WERI-Rb-1 (cell line): Measurements from ENCODE around the gene MKX.

Experiments
- DNase-seq: peaks from one replicate; pipeline ENCODE4 v3.0.0-alpha.2; 2020
- H3K27ac ChIP-seq: fragments of 250-450 bp; sonication (Bioruptor Pico); 2 replicates; pipeline ENCODE4 v1.5.1; 2020; ENCODE audit warnings: mild to moderate bottlenecking, moderate library complexity
- H3K27me3 ChIP-seq: fragments of 250-450 bp; sonication (Bioruptor Pico); 2 replicates; pipeline ENCODE4 v1.5.1; 2021; ENCODE audit warnings: mild to moderate bottlenecking, low read depth, moderate library complexity; ENCODE audit not compliant: insufficient read depth, severe bottlenecking
- H3K36me3 ChIP-seq: fragments of 250-450 bp; sonication (Bioruptor Pico); 2 replicates; pipeline ENCODE4 v1.5.1; 2020; ENCODE audit warnings: mild to moderate bottlenecking, moderate library complexity
- H3K4me3 ChIP-seq: 2 replicates; pipeline ENCODE4 v1.5.1; 2011; ENCODE audit warnings: low read depth, mild to moderate bottlenecking, control low read depth, low read length
- H3K9me3 ChIP-seq: fragments of 250-450 bp; sonication (Bioruptor Pico); 2 replicates; pipeline ENCODE4 v1.5.1; 2021; ENCODE audit warnings: mild to moderate bottlenecking, moderate library complexity; ENCODE audit not compliant: severe bottlenecking
- TF ChIP-seq, protein P1 (sequence below): IDR thresholded peaks from 2 replicates; pipeline ENCODE4 v1.5.1; 2011; ENCODE audit warnings: low read depth, mild to moderate bottlenecking, control low read depth, inconsistent platforms, low read length

Gene MKX

GRCh38 chr10:27717861-27718260, 27.8 kb downstream of the MKX start:
- no peaks in the 10 kb centered on the region for H3K9me3 ChIP-seq
- no peak overlapping the region for H3K4me3 ChIP-seq
- H3K27ac ChIP-seq, result no peak overlapping the region

DNA sequence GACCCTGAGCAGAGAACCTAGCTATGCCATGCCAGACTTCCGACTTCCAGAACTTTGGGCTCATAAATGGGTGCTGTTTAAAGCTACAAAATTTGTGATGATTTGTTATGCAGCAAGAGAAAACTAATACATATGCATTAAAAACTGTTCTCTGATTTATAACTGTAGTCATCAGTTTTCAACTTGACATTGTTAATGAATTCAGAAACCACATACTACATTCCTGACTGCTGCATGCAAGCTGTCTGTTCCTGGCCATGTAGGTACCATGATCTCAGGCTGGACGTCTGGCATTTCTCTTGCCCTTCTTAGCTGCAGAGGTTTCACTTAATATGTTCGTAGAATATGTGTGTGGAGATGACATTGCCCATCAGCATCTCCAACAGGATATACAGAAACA, 28.4 kb downstream of the MKX start:
- no peaks in the 10 kb centered on the region for H3K36me3 ChIP-seq
- H3K27ac ChIP-seq, result no peak overlapping the region
- H3K4me3 ChIP-seq, result no peak overlapping the region
- no peaks in the 10 kb centered on the region for H3K9me3 ChIP-seq
- TF ChIP-seq, protein P1, sequence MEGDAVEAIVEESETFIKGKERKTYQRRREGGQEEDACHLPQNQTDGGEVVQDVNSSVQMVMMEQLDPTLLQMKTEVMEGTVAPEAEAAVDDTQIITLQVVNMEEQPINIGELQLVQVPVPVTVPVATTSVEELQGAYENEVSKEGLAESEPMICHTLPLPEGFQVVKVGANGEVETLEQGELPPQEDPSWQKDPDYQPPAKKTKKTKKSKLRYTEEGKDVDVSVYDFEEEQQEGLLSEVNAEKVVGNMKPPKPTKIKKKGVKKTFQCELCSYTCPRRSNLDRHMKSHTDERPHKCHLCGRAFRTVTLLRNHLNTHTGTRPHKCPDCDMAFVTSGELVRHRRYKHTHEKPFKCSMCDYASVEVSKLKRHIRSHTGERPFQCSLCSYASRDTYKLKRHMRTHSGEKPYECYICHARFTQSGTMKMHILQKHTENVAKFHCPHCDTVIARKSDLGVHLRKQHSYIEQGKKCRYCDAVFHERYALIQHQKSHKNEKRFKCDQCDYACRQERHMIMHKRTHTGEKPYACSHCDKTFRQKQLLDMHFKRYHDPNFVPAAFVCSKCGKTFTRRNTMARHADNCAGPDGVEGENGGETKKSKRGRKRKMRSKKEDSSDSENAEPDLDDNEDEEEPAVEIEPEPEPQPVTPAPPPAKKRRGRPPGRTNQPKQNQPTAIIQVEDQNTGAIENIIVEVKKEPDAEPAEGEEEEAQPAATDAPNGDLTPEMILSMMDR, result no peak
- no peaks in the 10 kb centered on the region for H3K27me3 ChIP-seq
- DNase-seq, result no peak

More at GRCh38 chr10:27717861-27718260, 27.8 kb downstream of the MKX start:
- Histone ChIP-seq H3K27me3 (no peaks in the 10 kb centered on the region), H3K36me3 (no peaks in the 10 kb centered on the region)
- DNase-seq, result no peak
- TF ChIP-seq, protein P1, result no peak

DNA sequence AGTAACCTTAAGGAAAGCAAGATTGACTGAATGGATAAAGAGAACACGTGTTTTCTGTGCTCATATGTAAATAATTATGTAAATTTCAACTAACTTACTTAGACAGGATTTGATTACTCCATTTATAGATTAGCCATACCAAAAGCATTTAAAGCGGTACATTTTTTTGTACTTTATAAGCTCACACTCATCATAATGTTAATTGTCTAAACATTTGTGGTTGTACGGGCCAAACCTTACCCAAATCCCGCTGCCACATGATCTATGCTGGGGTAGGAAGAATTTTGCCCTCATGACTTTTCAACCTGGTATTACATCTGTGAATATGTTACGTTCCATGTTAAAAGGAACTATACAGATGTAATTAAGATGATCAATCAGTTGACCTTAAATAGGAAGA, 29.1 kb downstream of the MKX start:
- no peak overlapping the region for H3K4me3 ChIP-seq
- no peak overlapping the region for H3K27ac ChIP-seq
- H3K36me3 ChIP-seq, result no peaks in the 10 kb centered on the region
- TF ChIP-seq, protein P1, result no peak
- no peak for DNase-seq
- no peaks in the 10 kb centered on the region for H3K27me3 ChIP-seq
- H3K9me3 ChIP-seq, result no peaks in the 10 kb centered on the region

- no peaks in the 10 kb centered on the region for H3K36me3 ChIP-seq
- H3K27ac ChIP-seq, result no peak overlapping the region
- no peaks in the 10 kb centered on the region for H3K9me3 ChIP-seq
- DNase-seq, result peak; percentile 6
- TF ChIP-seq, protein P1, result no peak
- H3K4me3 ChIP-seq, result no peak overlapping the region
- no peaks in the 10 kb centered on the region for H3K27me3 ChIP-seq
These were observed 30.1 kb downstream of the MKX start for GRCh38 chr10:27715505-27715904.

DNA sequence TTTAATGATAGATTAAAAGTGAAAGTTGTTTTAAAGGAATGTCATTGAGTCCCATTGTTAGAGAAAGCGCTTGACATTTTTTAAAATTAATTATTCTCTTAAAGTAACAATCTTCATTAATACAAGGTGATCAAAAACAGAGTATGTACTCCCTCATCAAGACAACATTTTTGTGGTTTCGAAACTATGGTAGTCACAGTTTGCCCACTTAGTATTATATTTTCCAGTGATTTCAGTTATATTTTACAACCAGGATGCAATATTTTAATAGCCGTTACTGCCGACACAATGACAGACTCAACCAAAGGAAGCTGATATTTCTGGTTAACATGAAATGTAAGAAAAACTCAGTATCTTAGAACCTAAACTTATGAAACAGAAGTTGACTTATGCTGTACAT, 31.3 kb downstream of the MKX start:
- TF ChIP-seq, protein P1, result no peak
- no peaks in the 10 kb centered on the region for H3K9me3 ChIP-seq
- DNase-seq, result no peak
- H3K27me3 ChIP-seq, result no peaks in the 10 kb centered on the region
- H3K4me3 ChIP-seq, result no peak overlapping the region
- no peaks in the 10 kb centered on the region for H3K36me3 ChIP-seq
- H3K27ac ChIP-seq, result no peak overlapping the region

DNA sequence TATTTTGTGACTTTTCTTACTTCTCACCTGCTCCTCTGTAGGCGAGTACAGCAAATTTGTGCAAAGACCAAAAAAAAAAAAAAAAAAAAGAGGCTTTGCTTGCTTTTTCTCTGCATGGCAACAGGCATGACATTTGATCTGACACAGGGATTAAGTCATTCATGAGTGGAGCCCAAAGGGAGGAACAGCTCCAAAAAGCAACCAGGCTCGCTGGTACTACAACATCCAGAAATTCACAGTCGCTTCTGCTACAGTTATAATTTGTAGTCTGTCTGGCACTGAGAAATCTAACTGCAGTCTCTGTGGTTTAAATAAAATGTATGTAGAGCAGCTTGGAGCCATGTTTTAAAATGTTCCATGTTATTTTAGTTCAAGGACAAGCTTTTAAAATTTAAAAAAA, 31.7 kb downstream of the MKX start:
- Histone ChIP-seq H3K27me3 (no peaks in the 10 kb centered on the region), H3K36me3 (no peaks in the 10 kb centered on the region), H3K4me3 (no peak overlapping the region), H3K9me3 (no peaks in the 10 kb centered on the region), H3K27ac (no peak overlapping the region)
- no peak for DNase-seq
- TF ChIP-seq, protein P1, result no peak
